ENCODE measurements around the gene LAT.
"Not testable (repeated sequence)": the region's sequence is repeated elsewhere in the genome, so short reads cannot be mapped to it uniquely, and the experiment has no call there.

Gene LAT

GRCh38 chr16:28984619-28985135 is at the start of gene LAT:
TSS of gene LAT (plus strand) at chr16:28985052. CDS start at chr16:28985418, 366 bp downstream.
- no peak for DNase-seq

GRCh38 chr16:28935346-28935745 is 49.5 kb upstream of the LAT start:
- no peak for DNase-seq

- no peak for DNase-seq
These were observed 48.7 kb upstream of the LAT start for GRCh38 chr16:28935924-28936783.

GRCh38 chr16:28936784-28937155 is 48.1 kb upstream of the LAT start:
- DNase-seq, result no peak

GRCh38 chr16:28937222-28937876 is 47.5 kb upstream of the LAT start:
- DNase-seq, result no peak

GRCh38 chr16:28938721-28939120 is 46.1 kb upstream of the LAT start:
- no peak for DNase-seq

GRCh38 chr16:28939825-28940224 is 45.0 kb upstream of the LAT start:
- not testable (repeated sequence) for DNase-seq

GRCh38 chr16:28943281-28943680 is 41.6 kb upstream of the LAT start:
- no peak for DNase-seq

GRCh38 chr16:28946681-28947080 is 38.2 kb upstream of the LAT start:
- DNase-seq, result no peak

GRCh38 chr16:28950648-28951409 is 34.0 kb upstream of the LAT start, which contains the start of gene NFATC2IP:
TSS of gene NFATC2IP (plus strand) at chr16:28950937. CDS start at chr16:28951012, 75 bp downstream.
- DNase-seq, result peak; percentile 97

- DNase-seq, result no peak
These were observed 33.4 kb upstream of the LAT start for GRCh38 chr16:28951410-28951943.

- DNase-seq, result no peak
These were observed 26.6 kb upstream of the LAT start for GRCh38 chr16:28958216-28958615.

GRCh38 chr16:28958836-28959235 is 26.0 kb upstream of the LAT start:
- DNase-seq, result no peak

- no peak for DNase-seq
These were observed 20.8 kb upstream of the LAT start for GRCh38 chr16:28964072-28964471.

- DNase-seq, result no peak
These were observed 20.4 kb upstream of the LAT start for GRCh38 chr16:28964496-28964895.

- no peak for DNase-seq
These were observed 17.7 kb upstream of the LAT start for GRCh38 chr16:28967156-28967555.

- DNase-seq, result not testable (repeated sequence)
These were observed 15.2 kb upstream of the LAT start for GRCh38 chr16:28969696-28970095.

- DNase-seq, result no peak
These were observed 10.8 kb upstream of the LAT start for GRCh38 chr16:28974007-28974436.

- DNase-seq, result peak; percentile 63
These were observed 10.3 kb upstream of the LAT start, which contains the start of gene SPNS1 for GRCh38 chr16:28974437-28975157. TSS of gene SPNS1 (plus strand) at chr16:28974778. CDS start at chr16:28975152, 374 bp downstream.

GRCh38 chr16:28975158-28975599 is 9.7 kb upstream of the LAT start:
- no peak for DNase-seq

- no peak for DNase-seq
These were observed 6.9 kb upstream of the LAT start for GRCh38 chr16:28977703-28978662.

Data from NCI-H1436 treated with DMSO at 0.1 percent for 48 hours (cell line).